Measurements from ENCODE around the gene SERPINA10. TPM values are rescaled to one million over a fixed set of nuclear protein-coding genes. Genes with fewer than 3 reads are reported as not detected.

The SERPINA10 gene
- total and polyA plus RNA-seq, 2 of the 13 experiments (the other 11 are each of a cell fraction or from before 2014, with no cell fraction given) = 20.1 to 20.2 TPM

- TF ChIP-seq ZNF460 (CRISPR knock-in tag; IDR thresholded peaks at IDR 0.05; ENCODE audit: borderline replicate concordance) (no peak; the same call in 1 of the 2 replicates), ZNF615 (CRISPR knock-in tag; IDR thresholded peaks at IDR 0.05; ENCODE audit: borderline replicate concordance) (no peak), CREM (IDR thresholded peaks at IDR 0.05) (peak; percentile 84), CREM (CRISPR knock-in tag; IDR thresholded peaks at IDR 0.05) (no peak), KLF12 (CRISPR knock-in tag; IDR thresholded peaks at IDR 0.05; ENCODE audit: borderline replicate concordance) (no peak), TP53 (CRISPR knock-in tag; conservative IDR thresholded peaks at IDR 0.05) (no peak), HNRNPLL (IDR thresholded peaks at IDR 0.05; ENCODE audit: low read depth, low read length, poor library complexity, severe bottlenecking) (no peak), FOXP4 (CRISPR knock-in tag; IDR thresholded peaks at IDR 0.05) (peak; percentile 53; the same call in 1 of the 2 replicates), HNRNPH1 (optimal IDR thresholded peaks at IDR 0.05; ENCODE audit: low read depth, low read length) (no peak), HNRNPK (IDR thresholded peaks at IDR 0.05; ENCODE audit: low read depth, low read length, poor library complexity, severe bottlenecking) (no peak), SALL2 (CRISPR knock-in tag; IDR thresholded peaks at IDR 0.05) (peak; percentile 45; the same call in 1 of the 2 replicates), ZNF180 (CRISPR knock-in tag; IDR thresholded peaks at IDR 0.05; ENCODE audit: borderline replicate concordance, low read depth) (no peak), ZBTB38 (CRISPR knock-in tag; IDR thresholded peaks at IDR 0.05) (peak; percentile 72; the same call in 1 of the 2 replicates), SNAPC5 (CRISPR knock-in tag; IDR thresholded peaks at IDR 0.05; ENCODE audit: borderline replicate concordance) (no peak), CTCF (CRISPR knock-in tag; IDR thresholded peaks at IDR 0.05) (no peak), POGZ (CRISPR knock-in tag; IDR thresholded peaks at IDR 0.05) (peak; percentile 85), KLF6 (CRISPR knock-in tag; IDR thresholded peaks at IDR 0.05) (0 out of 2 replicates have a peak, but pooled peaks have one; percentile 57), HMG20A (CRISPR knock-in tag; IDR thresholded peaks at IDR 0.05; ENCODE audit: borderline replicate concordance) (peak; percentile 77; the same call in 1 of the 2 replicates), NCOR1 (IDR thresholded peaks at IDR 0.05; ENCODE audit: borderline replicate concordance, low read length) (peak; percentile 53), MAF1 (CRISPR knock-in tag; IDR thresholded peaks at IDR 0.05; ENCODE audit: borderline replicate concordance) (no peak), TOPORS (CRISPR knock-in tag; IDR thresholded peaks at IDR 0.05) (peak; percentile 62; the same call in 1 of the 2 replicates), DPF2 (CRISPR knock-in tag; IDR thresholded peaks at IDR 0.05; ENCODE audit: borderline replicate concordance, low read depth) (peak; percentile 73), FOXC1 (CRISPR knock-in tag; IDR thresholded peaks at IDR 0.05; ENCODE audit: borderline replicate concordance) (peak; percentile 63; the same call in 1 of the 2 replicates), RBFOX2 (IDR thresholded peaks at IDR 0.05; ENCODE audit: low read depth, low read length) (peak; percentile 64; the same call in 1 of the 2 replicates), RFXANK (CRISPR knock-in tag; IDR thresholded peaks at IDR 0.05) (no peak)
- TF ChIP-seq, protein P1, sequence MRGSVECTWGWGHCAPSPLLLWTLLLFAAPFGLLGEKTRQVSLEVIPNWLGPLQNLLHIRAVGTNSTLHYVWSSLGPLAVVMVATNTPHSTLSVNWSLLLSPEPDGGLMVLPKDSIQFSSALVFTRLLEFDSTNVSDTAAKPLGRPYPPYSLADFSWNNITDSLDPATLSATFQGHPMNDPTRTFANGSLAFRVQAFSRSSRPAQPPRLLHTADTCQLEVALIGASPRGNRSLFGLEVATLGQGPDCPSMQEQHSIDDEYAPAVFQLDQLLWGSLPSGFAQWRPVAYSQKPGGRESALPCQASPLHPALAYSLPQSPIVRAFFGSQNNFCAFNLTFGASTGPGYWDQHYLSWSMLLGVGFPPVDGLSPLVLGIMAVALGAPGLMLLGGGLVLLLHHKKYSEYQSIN (CRISPR knock-in tag; IDR thresholded peaks at IDR 0.05; ENCODE audit: borderline replicate concordance) = no peak
Measured at GRCh38 chr14:94292872-94293577, at the start of gene SERPINA10 (continued).

Measured in HepG2 (cell line).